ENCODE data around the gene ABCA1.

DNA sequence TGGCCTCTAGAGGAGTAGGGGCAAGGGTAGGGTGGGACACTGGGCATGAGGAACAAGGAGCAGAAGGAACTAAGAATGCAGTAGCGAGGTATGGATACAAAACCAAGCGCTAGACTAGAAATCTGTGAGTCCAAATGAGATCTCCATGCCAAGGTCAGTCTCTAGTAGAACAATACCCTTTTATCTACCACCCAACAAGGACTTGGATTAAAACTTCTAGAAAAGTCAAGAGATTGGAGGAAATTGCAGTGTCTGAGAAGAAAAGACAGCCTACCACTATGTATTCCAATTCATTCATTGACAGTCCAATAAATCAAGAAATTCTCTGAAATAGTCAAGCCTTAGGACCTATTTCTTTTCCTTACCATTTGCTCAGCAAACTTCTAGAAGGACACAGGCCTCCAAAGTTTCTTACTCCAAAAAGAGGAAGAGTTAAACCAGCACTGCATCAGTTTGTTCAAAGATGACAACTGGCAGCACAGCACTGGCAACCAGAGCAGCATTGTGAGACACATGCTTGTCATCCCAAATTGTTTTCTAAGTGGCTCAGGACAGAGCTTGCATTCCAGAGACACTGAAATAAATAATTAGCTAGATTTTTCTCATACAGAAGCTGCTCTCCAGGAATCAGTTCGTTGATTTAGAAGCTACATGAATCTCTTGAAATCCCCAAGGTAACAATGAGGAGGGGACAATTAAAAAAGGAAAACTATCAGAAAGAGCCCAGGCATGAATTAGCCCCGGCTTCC is 22.6 kb downstream of the ABCA1 start:
- TF ChIP-seq, protein P1, sequence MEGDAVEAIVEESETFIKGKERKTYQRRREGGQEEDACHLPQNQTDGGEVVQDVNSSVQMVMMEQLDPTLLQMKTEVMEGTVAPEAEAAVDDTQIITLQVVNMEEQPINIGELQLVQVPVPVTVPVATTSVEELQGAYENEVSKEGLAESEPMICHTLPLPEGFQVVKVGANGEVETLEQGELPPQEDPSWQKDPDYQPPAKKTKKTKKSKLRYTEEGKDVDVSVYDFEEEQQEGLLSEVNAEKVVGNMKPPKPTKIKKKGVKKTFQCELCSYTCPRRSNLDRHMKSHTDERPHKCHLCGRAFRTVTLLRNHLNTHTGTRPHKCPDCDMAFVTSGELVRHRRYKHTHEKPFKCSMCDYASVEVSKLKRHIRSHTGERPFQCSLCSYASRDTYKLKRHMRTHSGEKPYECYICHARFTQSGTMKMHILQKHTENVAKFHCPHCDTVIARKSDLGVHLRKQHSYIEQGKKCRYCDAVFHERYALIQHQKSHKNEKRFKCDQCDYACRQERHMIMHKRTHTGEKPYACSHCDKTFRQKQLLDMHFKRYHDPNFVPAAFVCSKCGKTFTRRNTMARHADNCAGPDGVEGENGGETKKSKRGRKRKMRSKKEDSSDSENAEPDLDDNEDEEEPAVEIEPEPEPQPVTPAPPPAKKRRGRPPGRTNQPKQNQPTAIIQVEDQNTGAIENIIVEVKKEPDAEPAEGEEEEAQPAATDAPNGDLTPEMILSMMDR (IDR thresholded peaks at IDR 0.05; ENCODE audit: low read depth, low read length), result no peak
- no peak for TF ChIP-seq EZH2phosphoT487 (IDR thresholded peaks at IDR 0.05; ENCODE audit: low read depth)

Measured in OCI-LY3 (cell line).